ENCODE data around the gene SLC25A13. TPM values are rescaled to one million over a fixed set of nuclear protein-coding genes. Genes with fewer than 3 reads are reported as not detected.

The SLC25A13 gene
- total and polyA plus RNA-seq, 2 of the 13 experiments (the other 11 are each of a cell fraction or from before 2014, with no cell fraction given) = 36.2 to 84.9 TPM

DNA sequence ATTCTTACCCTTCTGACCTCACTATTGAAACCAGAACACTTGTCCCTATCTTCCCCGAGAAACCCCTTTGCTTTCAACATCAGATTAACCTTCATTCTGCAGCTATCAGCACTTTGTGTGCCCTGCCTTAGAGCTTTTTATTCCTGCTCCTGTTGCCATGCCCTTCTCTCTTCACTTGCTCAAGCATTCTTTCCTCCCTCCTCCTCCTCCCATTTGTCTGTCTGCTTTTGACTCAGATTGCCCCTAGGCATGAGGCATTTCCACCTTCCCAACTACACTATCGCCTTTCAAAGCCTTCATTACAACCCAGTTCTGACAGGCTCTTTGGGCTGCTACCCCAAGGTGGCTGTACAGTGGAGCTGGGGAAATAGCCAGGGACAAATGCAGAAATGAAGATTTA lies 143.3 kb downstream of the SLC25A13 start:
- Histone ChIP-seq H3K27ac (ENCODE audit: extremely low read length, insufficient read depth, low read length) (no peak overlapping the region), H2AFZ (ENCODE audit: low read length) (no peak overlapping the region), H4K20me1 (ENCODE audit: insufficient read depth, low read length) (no peaks in the 10 kb centered on the region), H3K36me3 (replicated peaks in 1 of 2; ENCODE audit: control insufficient read depth in 1 of 2, insufficient read depth in 2 of 2, low read length in 2 of 2) (peaks cover 9 to 35% of the 10 kb centered on the region in 2 experiments), H3K9ac (ENCODE audit: insufficient read depth, low read depth, low read length) (no peak overlapping the region), H3K4me1 (ENCODE audit: insufficient read depth, low read length) (peaks cover 27% of the 10 kb centered on the region), H3K4me2 (ENCODE audit: low read depth, low read length) (no peak overlapping the region), H3K9me3 (ENCODE audit: low read length) (no peaks in the 10 kb centered on the region), H3K4me3 (replicated peaks in 1 of 3; ENCODE audit: insufficient read depth in 1 of 3, low read depth in 2 of 3, low read length in 3 of 3) (no peak overlapping the region), H3K27me3 (ENCODE audit: control insufficient read depth in 1 of 2, insufficient read depth in 2 of 2, low read length in 2 of 2) (no peaks in the 10 kb centered on the region), H3K79me2 (ENCODE audit: insufficient read depth, low read length) (no peaks in the 10 kb centered on the region)
- TF ChIP-seq KLF15 (CRISPR knock-in tag; IDR thresholded peaks at IDR 0.05; ENCODE audit: borderline replicate concordance) (no peak), ZNF761 (CRISPR knock-in tag; conservative IDR thresholded peaks at IDR 0.05) (no peak), NR1H2 (CRISPR knock-in tag; IDR thresholded peaks at IDR 0.05; ENCODE audit: borderline replicate concordance, low read depth) (no peak), ZNF547 (CRISPR knock-in tag; IDR thresholded peaks at IDR 0.05) (no peak), PLRG1 (conservative IDR thresholded peaks at IDR 0.05) (no peak), ERF (CRISPR knock-in tag; IDR thresholded peaks at IDR 0.05) (no peak)
- TF ChIP-seq, protein P1, sequence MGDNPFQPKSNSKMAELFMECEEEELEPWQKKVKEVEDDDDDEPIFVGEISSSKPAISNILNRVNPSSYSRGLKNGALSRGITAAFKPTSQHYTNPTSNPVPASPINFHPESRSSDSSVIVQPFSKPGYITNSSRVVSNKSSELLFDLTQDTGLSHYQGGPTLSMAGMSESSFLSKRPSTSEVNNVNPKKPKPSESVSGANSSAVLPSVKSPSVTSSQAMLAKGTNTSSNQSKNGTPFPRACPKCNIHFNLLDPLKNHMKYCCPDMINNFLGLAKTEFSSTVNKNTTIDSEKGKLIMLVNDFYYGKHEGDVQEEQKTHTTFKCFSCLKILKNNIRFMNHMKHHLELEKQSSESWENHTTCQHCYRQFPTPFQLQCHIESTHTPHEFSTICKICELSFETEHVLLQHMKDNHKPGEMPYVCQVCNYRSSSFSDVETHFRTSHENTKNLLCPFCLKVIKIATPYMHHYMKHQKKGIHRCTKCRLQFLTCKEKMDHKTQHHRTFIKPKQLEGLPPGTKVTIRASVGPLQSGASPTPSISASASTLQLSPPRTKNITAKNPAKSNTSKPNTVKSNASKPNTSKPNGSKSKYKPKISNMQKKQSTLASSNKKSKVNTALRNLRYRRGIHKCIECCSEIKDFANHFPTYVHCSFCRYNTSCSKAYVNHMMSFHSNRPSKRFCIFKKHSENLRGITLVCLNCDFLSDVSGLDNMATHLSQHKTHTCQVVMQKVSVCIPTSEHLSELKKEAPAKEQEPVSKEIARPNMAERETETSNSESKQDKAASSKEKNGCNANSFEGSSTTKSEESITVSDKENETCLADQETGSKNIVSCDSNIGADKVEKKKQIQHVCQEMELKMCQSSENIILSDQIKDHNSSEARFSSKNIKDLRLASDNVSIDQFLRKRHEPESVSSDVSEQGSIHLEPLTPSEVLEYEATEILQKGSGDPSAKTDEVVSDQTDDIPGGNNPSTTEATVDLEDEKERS (CRISPR knock-in tag; IDR thresholded peaks at IDR 0.05) = no peak
- TF ChIP-seq, protein P2, sequence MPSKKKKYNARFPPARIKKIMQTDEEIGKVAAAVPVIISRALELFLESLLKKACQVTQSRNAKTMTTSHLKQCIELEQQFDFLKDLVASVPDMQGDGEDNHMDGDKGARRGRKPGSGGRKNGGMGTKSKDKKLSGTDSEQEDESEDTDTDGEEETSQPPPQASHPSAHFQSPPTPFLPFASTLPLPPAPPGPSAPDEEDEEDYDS (CRISPR knock-in tag; IDR thresholded peaks at IDR 0.05) = no peak
- ATAC-seq = no peak
- BruUV-seq (replicated peaks) = no TSS peak
- FAIRE-seq = no peak
- in situ Hi-C loops (cut with HindIII; ENCODE audit: extremely low pct_ligation_motif_present, low pct_unique_long_range_greater_than_20kb) = no loop called here
- WGBS (ENCODE audit: low lambda C conversion rate) = 100% methylated on average over 2 of the region's 2 CpGs
- CTCF ChIA-PET (ENCODE audit: low intra/inter-chr PET ratio, low total read pairs) = no interaction called here
- intact Hi-C loops (cut with micrococcal nuclease; ENCODE audit: unreplicated experiment) = no loop called here
- no peak for DNase-seq (ENCODE audit: low spot score)
- POLR2A ChIA-PET = no interaction called here
